GM19238 (cell line): ENCODE results near the gene ARHGAP44.
A peak's percentile ranks its signal among the peaks of the same experiment; 100 is the strongest.

ENCODE experiments used
- DNase-seq: peaks from one replicate; pipeline ENCODE4 v3.0.0; 2011; ENCODE audit warnings: low spot score; ENCODE audit not compliant: insufficient read length

ARHGAP44 gene, protein sequence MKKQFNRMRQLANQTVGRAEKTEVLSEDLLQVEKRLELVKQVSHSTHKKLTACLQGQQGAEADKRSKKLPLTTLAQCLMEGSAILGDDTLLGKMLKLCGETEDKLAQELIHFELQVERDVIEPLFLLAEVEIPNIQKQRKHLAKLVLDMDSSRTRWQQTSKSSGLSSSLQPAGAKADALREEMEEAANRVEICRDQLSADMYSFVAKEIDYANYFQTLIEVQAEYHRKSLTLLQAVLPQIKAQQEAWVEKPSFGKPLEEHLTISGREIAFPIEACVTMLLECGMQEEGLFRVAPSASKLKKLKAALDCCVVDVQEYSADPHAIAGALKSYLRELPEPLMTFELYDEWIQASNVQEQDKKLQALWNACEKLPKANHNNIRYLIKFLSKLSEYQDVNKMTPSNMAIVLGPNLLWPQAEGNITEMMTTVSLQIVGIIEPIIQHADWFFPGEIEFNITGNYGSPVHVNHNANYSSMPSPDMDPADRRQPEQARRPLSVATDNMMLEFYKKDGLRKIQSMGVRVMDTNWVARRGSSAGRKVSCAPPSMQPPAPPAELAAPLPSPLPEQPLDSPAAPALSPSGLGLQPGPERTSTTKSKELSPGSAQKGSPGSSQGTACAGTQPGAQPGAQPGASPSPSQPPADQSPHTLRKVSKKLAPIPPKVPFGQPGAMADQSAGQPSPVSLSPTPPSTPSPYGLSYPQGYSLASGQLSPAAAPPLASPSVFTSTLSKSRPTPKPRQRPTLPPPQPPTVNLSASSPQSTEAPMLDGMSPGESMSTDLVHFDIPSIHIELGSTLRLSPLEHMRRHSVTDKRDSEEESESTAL

DNA sequence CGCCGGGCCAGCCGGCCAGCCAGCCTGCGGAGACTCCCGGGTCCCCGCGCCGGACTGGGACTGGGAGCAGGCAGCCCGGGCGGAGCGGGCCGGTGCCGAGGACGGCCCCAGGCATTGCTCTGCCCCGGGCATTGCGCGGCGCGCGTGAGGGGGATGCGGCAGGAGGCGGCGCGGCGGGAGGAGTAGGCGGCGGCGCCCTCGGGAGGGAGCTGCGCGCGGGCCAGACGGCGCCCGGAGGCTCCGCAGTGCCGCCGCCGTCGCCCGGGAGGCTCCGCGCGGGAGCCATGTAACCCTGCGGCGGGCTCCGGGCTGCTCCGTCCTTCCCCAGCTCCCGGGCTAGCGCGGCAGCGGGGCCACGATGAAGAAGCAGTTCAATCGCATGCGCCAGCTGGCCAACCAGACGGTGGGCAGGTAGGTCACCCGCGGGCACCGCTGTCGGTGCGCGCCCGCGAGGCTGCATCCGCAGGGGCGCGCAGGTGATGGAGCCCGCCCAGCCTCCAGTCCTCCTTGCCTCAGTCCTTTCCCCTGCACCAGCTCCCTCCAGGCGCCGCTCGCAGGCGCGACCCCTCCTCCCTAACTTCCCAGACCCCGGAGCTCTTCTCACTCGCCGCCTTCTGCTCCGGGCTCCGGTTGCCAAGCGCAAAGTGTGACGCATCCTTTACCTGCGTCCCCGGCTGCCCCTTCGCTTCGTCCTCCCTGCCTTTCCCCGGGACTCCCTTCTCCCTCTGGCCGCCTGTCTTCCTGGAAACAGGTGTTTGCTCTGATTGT lies at the start of gene ARHGAP44:
ARHGAP44 (plus strand) TSS at position 18 of the 768 bp plus-strand sequence; CDS start at position 359, 341 bp downstream.
- peak; percentile 35 for DNase-seq

DNA sequence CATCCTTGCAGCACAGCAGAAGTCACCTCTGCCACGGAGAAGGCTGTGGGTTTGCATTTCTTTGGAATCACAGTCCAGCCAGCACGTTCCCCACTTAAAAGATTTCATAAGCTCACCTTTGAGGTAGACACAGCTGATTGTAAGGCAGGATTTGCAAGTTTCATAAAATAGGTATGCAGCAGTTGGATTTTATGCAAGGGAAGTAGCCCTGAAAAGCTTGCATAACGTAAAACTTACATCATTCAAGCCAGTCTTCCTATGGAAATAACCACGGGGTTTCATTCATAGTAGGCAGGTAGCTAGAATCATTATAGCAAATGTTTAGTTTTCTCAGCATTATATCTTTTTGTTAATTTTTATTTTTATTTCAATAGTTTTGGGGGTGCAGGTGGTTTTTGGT lies 49.8 kb upstream of the ARHGAP44 start:
- no peak for DNase-seq

DNA sequence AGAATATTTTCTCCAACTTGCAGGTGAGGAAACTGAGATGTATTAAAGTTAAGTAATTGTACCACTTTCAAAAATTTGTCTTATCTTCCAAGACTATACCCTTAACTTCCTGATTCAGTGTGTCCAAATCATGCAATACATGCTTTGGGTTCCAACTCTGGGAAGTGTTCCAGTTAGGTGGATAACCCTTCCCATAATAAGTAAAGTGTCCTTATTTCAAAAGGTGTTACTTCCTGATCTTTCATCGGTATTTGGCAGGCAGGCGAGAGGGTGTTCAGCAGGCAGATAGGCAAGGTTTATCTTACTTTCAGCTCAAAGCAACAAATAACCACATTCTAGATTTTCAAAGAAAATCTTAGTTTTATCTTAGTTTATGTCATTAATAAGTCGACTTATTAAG lies 46.3 kb upstream of the ARHGAP44 start:
- DNase-seq, result no peak

DNA sequence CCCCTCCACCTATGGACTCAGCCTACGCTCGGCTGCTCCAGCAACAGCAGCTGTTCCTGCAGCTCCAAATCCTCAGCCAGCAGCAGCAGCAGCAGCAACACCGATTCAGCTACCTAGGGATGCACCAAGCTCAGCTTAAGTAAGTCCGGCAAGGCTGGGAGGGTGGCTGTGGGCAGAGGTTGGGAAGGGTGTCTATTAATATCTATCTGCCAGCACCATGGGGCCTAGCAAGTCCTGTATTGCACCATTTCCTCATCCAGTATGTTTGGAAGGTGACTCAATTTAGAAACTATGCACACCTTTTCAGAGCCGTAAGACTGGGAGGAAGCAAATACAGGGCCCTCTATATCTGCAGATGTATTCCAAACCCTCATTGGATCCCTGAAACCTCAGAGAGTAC lies 45.0 kb upstream of the ARHGAP44 start:
- DNase-seq, result no peak

DNA sequence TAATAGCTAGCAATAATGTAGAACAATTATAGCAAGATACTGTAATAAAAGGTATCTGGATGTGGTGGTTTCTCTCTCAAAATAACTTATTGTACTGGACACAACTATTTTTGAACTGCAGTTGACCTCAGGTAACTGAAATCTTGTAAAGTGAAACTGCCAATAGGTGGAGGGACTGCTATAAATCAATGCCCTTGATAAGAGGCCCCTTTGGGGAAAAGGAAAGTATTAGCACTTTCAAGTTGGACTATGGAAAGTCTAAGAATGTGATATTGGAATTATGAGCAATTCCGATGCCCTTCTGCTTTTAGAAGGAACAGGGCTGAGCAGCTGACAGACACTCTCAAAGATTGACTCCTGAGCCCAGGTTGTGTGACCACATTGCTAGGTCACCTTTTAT lies 44.5 kb upstream of the ARHGAP44 start:
- no peak for DNase-seq

DNA sequence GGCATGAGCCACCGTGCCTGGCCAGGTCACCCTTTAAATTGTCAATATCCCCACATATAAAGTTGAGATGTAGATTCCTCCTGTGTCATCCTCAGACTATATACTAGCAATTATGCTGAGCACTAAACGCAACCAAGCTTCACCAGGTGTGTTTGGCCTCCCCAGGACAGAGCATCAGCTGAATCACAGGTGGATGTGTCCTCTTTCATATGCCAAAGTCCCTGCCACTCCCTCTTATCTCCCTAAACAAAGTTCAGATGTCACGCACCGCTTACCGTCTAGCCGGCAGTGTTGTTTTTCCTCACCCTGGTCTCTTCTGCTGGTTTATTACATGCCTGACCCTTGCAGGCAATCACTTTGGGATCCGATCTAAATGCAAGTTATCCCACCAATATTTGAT lies 43.8 kb upstream of the ARHGAP44 start:
- no peak for DNase-seq

DNA sequence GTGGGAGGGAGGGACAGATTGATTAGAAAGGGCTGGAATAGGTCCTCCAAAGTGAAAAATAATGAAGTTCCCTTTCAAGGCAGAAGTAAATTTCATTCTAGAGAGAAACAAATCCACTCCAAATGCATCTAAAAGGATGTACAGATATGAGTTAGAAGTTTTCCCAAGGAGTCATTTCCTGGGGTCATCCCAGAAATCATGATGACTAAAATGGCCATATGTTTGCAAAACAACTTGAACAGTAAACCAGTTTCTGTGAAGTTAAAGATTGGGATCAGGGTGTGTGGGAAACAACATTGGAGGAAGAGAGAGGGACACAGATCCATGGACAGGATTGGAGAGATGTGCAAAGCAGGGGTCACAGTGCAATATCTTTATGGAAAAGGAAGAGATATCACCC lies 32.5 kb upstream of the ARHGAP44 start:
- no peak for DNase-seq

DNA sequence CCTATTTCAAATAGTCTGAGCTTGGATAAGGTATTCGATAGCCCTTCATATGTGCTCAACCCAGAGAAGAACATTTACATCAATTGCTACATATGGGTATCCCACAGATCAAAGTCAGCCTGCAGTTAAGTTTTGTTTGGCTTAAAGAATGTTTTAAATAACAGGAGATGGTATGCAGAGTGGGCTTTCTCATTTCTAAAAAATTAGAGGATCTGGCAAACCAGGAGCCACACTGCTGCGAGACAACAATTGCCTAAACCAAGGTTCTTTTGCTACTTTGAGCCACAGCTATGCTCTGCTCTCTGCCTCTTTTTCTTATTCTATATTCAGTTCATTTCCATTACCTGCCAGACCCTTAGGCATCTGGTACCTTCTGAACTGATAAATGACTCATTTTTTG lies 30.2 kb upstream of the ARHGAP44 start:
- DNase-seq, result no peak

DNA sequence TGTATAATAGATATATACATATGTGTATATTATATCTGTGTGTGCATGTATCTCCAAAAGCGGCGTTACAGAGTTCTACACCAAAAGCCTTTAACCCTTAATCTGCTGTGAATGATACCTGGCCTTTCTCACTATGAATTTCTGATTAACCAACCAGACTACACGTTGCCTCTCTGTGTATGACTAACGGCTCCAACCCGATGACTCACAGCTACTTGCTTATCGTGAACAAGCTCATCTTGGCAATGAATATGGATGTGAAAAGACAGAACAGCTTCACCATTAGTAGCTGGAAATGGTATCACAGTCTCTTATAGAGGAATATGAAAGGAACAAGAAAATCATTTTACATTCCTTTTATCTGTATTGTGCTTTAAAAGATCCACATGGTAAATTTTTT lies 23.8 kb upstream of the ARHGAP44 start:
- DNase-seq, result no peak

DNA sequence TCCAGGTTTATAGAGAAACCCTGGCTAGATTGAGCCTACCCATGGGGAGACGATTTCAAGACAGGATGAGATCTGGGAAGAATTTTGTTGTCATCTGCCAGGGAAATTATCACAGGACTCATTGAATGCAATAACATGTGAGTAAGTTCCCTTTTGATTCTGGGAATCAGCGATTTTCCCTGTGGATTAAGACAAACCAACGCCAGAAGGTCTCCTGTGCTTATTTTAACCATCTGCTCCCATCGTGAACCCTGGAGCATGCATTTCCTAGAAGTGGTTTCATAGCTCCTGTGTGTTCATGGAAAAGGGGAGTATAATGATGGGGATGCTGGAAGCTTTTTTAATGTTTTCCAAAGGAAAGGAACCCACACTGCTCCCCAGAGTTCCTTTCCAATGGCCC lies 21.0 kb upstream of the ARHGAP44 start:
- DNase-seq, result no peak

DNA sequence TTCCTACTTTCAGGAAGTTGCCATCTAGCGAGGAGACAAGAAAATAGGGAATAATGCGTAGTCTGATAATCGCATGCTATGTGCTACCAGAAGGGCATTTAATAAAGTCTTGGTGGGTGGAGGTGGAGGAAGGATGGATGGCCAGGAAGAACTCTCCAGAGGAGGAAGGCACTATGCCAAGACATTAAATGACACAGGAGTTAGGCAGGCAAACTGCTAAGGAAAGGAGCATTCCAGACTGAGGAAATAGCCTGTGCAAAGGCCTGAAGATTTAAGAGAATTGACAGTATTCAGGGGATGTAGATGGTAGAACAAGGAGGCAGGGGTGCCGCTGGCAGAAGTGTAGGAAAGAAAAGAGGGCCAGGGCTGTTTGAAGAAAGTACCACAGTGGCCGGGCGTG lies 19.3 kb upstream of the ARHGAP44 start:
- DNase-seq, result no peak

DNA sequence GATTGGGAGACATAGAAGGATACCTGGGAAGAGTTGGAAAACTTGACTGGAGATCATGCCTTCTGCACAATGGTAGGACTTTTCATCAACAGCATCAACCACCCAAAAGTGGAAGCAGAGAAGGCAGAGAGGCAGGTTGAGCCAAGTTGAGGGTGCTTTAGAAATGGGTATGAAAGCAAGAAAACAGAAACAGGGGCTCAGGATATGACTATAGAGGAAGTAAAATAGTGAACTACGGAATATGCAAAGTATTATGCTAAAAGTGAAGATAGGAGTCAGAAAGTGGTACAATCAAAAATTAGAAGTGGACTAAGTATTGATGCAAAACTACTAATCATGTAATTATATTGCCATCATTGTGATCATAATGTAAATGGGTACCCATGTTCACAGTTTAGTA lies 16.1 kb upstream of the ARHGAP44 start:
- DNase-seq, result no peak

DNA sequence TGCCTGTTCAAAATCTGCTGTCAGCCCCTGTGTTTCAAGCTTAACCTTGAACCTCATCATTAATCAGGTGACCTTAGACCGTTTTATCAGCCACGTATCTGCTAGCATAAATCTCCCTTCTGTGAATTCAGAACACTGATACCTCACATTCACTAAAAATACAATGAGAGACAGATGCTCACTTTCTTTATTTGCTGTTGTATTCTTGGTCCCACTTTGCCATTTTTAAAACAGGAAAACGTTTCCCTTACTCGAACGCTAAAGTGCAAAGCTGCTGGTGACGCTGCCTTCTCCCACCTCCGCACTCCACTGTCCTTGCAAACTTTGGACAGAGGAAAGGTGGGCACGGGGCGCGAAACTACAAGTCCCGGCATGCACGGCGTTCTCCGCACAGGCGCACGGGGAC lies 220 bp upstream of the ARHGAP44 start:
- DNase-seq, result no peak

DNA sequence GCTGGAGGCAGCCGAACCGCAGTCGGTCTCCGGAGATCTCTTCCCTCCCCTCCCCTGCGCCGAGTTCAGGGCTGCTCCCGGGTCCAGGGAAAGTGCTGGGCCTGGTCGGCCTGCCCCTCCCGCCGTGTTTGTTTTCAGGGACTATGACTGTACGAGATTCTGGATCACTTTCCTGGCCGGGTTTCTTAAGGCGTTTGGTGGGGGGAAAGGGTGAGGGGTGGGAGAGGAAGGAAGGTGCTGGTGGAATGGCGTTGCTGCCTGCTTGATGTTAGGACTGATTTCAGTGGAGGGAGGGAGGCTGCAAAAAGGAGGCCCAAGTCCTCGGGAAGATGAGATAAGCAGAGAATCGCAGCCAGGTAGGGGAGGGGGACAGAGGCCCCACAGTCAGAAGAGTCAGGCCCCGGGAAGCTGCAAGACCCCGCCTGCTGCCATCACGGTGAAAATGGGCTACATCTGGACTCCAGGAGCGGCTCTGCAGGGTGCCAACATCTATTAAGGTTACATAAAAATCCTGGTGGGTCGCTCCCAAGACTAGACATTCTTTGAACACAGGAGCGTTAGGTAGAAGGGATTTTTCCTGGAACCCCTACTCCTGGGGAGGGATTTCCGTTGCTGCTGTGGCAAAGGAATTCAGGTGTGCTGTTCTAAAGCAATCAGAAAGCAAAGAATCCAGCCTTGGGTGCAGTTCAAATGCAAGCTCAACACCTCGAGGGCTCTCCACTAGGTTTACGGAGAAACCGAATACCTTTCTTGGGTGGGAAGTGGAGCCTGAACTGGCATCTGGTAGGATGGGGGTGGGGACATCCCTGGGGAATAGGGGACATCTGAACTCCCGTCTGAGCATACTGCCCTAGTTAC lies 1.2 kb downstream of the ARHGAP44 start:
- no peak for DNase-seq

DNA sequence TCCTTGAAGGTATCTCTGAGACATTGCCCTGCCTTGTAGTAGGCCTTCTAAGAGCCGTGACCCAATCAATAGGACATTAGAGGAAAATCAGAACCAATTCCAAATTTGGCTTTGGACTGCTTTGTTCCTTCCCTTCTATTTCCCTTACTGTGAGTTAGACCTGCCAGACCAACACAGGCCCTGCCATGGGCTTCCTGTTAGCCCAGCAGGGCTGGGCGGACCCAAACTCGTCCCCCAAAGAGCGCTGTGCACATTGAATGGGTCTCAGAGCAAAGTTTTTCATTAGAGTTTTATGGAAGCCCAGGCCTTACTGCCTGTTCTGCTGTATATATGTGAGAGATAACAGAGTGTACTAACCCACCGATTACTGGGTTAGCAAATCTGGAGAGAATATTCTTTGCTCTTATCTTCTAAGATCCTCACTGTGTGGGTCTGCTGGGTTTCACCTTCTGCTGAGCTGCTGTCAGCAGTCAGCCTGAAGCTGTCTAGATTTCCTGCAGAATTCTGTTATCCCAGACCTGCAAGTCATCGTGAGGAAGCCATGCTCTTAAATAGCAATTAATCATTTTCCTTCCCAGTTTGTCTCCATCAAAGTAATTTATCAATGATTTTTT lies 5.7 kb downstream of the ARHGAP44 start:
- DNase-seq, result no peak

DNA sequence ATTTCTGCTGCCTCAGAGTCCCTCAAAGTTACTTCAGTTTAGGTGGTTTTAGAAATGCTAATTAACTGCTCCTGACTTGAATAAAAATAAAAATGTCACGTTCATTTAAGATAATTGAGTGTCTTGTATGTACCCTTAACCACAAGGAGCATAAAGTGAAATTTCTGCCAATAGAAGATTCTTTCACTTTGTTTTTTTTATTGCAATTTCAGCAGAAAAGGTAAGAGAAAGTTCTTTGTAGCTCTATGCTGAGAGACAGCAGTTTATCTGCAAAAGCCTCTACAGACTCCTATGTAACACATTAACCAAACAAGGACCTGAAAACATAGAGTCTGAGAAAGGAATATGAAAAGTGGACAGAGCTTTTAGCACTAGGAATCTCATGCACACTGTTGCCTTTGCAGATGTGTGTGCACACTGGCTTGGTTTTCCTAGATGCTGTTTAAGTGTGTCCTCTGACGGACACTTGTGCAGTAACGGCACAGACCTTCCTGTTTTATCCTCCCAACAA lies 11.6 kb downstream of the ARHGAP44 start:
- no peak for DNase-seq

DNA sequence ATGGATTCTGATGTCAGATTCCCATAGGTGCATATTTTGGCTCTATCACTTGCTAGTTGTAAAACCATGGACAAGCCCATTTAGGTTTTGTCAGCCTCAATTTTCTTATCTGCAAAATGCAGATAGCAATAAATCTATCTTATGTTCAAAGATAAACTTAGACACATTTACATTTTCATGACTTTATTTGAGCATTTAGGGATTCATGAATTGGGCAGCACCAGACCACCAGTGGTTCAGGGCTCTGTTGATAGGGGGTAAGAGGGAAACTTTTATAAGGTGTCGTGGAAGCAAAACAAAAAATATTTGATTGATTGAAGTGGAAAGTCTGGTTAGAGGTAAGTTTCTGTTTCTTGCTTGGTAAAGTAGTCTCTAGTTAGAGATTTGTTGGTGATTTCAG lies 17.3 kb downstream of the ARHGAP44 start:
- DNase-seq, result no peak

DNA sequence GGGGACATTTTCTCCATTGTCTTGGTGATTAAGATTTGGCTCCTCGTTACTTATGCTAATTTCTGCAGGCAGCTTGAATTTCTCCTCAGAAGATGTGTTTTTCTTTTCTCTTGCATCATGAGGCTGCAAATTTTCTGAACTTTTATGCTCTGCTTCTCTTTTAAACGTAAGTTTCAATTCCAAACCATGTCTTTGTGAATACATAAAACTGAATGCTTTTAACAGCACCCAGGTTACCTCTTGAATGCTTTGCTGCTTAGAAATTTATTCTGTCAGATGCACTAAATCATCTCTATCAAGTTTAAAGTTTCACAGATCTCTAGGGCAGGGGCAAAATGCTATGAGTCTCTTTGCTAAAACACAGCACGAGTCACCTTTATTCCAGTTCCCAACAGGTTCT lies 19.4 kb downstream of the ARHGAP44 start:
- DNase-seq, result no peak

DNA sequence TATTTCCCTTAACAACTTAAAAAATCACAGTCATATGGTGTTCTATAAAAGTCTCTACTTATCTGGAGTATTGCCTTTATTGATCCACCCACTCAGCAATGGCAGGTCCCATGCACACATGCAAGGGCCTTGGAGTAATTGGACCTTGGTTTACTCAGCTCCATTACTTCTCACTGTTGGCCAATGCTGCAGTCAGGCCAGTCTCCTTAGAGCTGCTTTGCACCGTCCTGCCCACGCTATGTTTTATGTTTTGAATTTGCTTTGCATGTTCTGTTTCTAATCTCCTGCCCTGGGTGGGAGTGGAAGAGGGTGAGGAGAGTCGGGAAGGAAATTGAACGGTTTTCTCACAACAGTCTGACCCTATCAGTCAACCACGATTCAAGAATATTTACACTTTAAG lies 23.6 kb downstream of the ARHGAP44 start:
- DNase-seq, result no peak

DNA sequence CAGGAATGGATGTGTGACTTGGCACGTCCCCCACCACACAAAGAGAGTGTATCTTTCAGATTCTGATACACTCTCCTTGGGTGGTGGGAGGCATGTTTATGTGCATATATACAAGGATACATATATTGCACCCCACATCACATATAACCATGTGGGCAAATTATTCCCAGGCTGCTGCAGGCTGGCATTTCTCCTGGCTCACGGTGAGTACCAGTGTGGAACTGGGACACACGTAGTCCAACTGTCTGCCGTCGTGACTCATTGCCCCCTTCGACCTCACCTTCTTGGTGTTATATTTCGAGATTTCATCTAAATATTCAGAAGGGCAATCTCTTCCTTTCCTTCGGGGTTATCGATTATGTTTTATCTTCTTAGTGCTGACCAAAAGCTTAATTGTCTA lies 24.4 kb downstream of the ARHGAP44 start:
- DNase-seq, result no peak
